Parathyroid adenoma (tissue), 2 donors: ENCODE data around the gene PLXNA2.

ENCODE experiments used
- H2AFZ ChIP-seq: fragments of 300-600 bp; sonication (generic); one replicate; pipeline ENCODE4 v1.7.0; 2017; ENCODE audit warnings: antibody characterized with exemption, mild to moderate bottlenecking
- H3K27ac ChIP-seq: fragments of 300-600 bp; sonication (generic); one replicate; pipeline ENCODE4 v1.7.0; 2017
- H3K27me3 ChIP-seq: fragments of 300-600 bp; sonication (generic); one replicate; pipeline ENCODE4 v1.7.0; 2017; ENCODE audit warnings: low read length; ENCODE audit not compliant: control insufficient read depth, insufficient read depth
- H3K36me3 ChIP-seq: fragments of 300-600 bp; sonication (generic); one replicate; pipeline ENCODE4 v1.7.0; 2017; ENCODE audit warnings: low read length; ENCODE audit not compliant: control insufficient read depth, insufficient read depth
- H3K4me1 ChIP-seq: fragments of 300-600 bp; sonication (generic); one replicate; pipeline ENCODE4 v1.7.0; 2017; ENCODE audit warnings: control low read depth
- H3K4me2 ChIP-seq: fragments of 300-600 bp; sonication (generic); one replicate; pipeline ENCODE4 v1.7.0; 2017; ENCODE audit warnings: low read length
- H3K4me3 ChIP-seq: fragments of 300-600 bp; sonication (generic); one replicate; pipeline ENCODE4 v1.7.0; 2017; ENCODE audit warnings: low read depth, low read length
- H3K79me2 ChIP-seq: fragments of 300-600 bp; sonication (generic); one replicate; pipeline ENCODE4 v1.7.0; 2017; ENCODE audit warnings: control low read depth
- H3K9ac ChIP-seq: fragments of 300-600 bp; sonication (generic); one replicate; pipeline ENCODE4 v1.7.0; 2017; ENCODE audit warnings: mild to moderate bottlenecking
- H3K9me3 ChIP-seq: fragments of 300-600 bp; sonication (generic); one replicate; pipeline ENCODE4 v1.7.0; 2017; ENCODE audit warnings: low read length; ENCODE audit not compliant: control insufficient read depth
- TF ChIP-seq, protein P1 (sequence below): fragments of 300-600 bp; sonication (generic); IDR thresholded peaks from one replicate; pipeline ENCODE4 v1.7.0; 2017; ENCODE audit warnings: antibody characterized with exemption, mild to moderate bottlenecking
- donor health status: primary hyperparathyroidism.

The PLXNA2 gene

DNA sequence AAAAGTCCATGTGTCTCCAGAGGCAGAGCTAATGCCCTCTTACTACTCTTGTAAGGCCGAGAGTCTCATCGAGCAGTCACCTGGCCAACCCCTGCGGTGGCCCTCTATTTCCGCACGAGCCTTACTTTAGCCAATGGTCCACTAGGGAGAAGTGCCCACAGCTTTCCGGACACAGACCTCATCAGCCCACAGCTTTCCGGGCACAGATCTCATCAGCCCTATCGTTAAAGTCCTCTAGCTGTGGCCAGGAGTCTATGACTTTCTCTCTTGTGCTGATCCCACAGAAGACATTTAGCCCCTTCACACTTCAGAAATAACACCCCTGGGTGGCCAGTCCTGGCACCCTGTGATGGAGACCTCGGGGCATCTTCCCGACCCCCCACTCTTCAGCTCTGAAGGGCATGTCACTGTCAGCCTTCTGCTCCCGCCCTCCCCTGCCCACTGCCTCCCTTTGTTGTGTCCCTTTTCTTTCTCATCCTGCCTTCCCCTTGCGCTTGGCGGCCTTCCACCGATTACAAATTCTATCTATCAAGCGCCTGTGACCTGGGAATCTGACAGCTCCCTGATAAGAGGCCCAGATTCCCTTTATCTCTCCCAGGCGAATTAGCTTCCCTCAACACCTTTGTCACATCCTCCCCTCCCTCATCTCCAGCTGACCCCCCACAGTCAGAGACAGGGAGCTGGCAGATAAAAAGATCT is 161.0 kb downstream of the PLXNA2 start:
- no peak overlapping the region for H3K4me2 ChIP-seq
- no peaks in the 10 kb centered on the region for H3K9me3 ChIP-seq
- TF ChIP-seq, protein P1, sequence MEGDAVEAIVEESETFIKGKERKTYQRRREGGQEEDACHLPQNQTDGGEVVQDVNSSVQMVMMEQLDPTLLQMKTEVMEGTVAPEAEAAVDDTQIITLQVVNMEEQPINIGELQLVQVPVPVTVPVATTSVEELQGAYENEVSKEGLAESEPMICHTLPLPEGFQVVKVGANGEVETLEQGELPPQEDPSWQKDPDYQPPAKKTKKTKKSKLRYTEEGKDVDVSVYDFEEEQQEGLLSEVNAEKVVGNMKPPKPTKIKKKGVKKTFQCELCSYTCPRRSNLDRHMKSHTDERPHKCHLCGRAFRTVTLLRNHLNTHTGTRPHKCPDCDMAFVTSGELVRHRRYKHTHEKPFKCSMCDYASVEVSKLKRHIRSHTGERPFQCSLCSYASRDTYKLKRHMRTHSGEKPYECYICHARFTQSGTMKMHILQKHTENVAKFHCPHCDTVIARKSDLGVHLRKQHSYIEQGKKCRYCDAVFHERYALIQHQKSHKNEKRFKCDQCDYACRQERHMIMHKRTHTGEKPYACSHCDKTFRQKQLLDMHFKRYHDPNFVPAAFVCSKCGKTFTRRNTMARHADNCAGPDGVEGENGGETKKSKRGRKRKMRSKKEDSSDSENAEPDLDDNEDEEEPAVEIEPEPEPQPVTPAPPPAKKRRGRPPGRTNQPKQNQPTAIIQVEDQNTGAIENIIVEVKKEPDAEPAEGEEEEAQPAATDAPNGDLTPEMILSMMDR, result no peak
- H3K9ac ChIP-seq, result no peak overlapping the region
- H3K27me3 ChIP-seq, result no peaks in the 10 kb centered on the region
- H3K36me3 ChIP-seq, result no peaks in the 10 kb centered on the region
- no peak overlapping the region for H3K4me3 ChIP-seq
- H3K79me2 ChIP-seq, result no peaks in the 10 kb centered on the region
- H3K27ac ChIP-seq, result no peak overlapping the region
- no peaks in the 10 kb centered on the region for H3K4me1 ChIP-seq
- H2AFZ ChIP-seq, result no peak overlapping the region

DNA sequence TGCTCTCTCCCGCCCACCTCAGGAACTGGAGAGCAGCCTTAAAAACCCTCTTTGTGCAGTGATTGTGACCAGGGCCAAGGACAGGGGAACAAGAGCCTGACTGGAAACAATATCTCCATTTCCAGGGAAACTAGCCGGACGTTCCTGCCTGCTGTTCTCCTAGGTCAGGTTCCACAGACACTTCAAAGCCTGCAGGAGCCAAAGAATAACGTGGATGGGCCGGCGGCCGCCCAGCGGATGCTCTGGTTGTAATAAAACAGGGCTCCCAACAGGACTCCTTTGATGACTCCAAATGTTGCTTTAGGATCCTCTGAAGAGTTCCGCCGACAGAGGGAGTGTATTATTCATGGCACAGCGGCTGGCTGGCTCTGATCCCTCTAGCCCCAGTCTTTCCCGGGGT is 162.2 kb downstream of the PLXNA2 start:
- H3K27ac ChIP-seq, result no peak overlapping the region
- H3K9me3 ChIP-seq, result no peaks in the 10 kb centered on the region
- TF ChIP-seq, protein P1, result no peak
- H3K4me3 ChIP-seq, result no peak overlapping the region
- H3K4me1 ChIP-seq, result no peaks in the 10 kb centered on the region
- no peak overlapping the region for H3K4me2 ChIP-seq
- no peaks in the 10 kb centered on the region for H3K79me2 ChIP-seq
- H3K9ac ChIP-seq, result no peak overlapping the region
- no peak overlapping the region for H2AFZ ChIP-seq
- no peaks in the 10 kb centered on the region for H3K36me3 ChIP-seq
- H3K27me3 ChIP-seq, result no peaks in the 10 kb centered on the region

DNA sequence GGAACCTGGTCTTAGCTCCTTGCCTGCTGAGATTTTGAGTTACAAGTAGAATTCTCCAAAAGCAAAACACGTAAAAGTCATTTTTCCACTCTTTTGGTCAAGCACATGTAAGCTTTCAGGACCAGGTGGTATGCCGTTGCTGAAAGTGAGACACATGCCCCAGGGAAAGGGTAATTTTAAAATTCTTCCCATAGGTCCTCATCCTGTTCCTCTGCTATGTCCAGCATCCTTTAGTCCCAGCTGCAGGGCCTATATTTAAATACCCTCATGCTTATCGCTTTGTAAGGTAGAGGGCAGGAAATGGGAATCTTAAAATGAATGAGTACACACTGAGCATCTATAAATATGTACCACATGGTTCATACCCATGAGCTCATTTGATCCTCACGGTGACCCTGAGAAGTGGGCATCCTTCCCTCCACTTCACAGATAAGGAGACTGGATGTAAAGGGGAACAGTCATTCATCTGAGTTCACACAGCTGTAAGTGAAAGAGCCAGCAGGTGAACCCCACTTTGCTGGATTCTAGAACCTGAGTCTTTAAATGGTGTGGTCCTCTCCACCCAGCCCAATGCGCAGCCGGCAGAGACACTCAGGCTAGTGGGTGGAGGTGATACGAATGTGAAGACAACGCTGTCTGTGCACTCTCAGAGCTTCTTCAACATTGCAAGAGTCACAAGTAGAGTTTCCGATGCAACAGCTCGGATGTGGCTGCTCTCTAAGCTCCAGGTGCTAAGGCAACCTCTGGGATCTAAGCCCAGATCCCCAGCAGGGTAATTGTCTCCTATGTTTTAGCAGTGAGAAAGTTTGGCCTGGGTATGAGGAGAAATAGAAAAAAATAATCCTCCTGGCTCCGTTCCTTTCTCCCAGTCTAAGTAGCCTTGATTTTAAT is 163.5 kb downstream of the PLXNA2 start:
- Histone ChIP-seq H3K27ac (no peak overlapping the region), H3K4me2 (no peak overlapping the region), H3K9me3 (no peaks in the 10 kb centered on the region), H3K27me3 (no peaks in the 10 kb centered on the region), H2AFZ (no peak overlapping the region), H3K4me3 (no peak overlapping the region), H3K36me3 (no peaks in the 10 kb centered on the region), H3K4me1 (no peaks in the 10 kb centered on the region), H3K79me2 (no peaks in the 10 kb centered on the region), H3K9ac (no peak overlapping the region)
- TF ChIP-seq, protein P1, result no peak

DNA sequence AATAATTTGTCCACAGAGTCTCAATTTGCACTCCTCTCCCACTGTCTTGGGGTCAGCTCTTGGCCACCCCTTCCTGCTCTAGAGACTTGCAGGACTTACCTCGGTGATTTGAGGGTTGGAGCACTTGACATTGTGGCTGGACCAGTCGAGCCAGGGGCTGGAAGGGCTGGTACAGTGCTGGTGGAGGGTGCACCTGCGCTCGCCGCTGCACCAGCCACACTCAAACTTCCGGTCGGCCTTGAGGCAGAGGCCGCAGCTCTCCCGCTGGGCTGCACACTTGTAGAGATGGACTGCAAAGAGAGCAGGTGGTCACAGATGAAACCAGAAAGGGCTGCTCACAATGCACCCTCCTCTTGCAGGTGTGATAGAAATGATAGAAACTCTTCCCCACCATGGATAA is 165.0 kb downstream of the PLXNA2 start:
- Histone ChIP-seq H3K9me3 (no peaks in the 10 kb centered on the region), H3K36me3 (no peaks in the 10 kb centered on the region)
- TF ChIP-seq, protein P1, result no peak

More for the DNA sequence above, 165.0 kb downstream of the PLXNA2 start:
- Histone ChIP-seq H3K4me3 (no peak overlapping the region), H3K27ac (no peak overlapping the region), H3K4me2 (no peak overlapping the region), H3K79me2 (no peaks in the 10 kb centered on the region), H3K27me3 (no peaks in the 10 kb centered on the region), H2AFZ (no peak overlapping the region), H3K9ac (no peak overlapping the region), H3K4me1 (no peaks in the 10 kb centered on the region)
